Sigmoid colon (tissue), 7 donors: ENCODE measurements around the gene MRGPRD. TPM values are rescaled to one million over a fixed set of nuclear protein-coding genes. Genes with fewer than 3 reads are reported as not detected.

Experiments
- DNase-seq: peaks from one replicate; pipeline ENCODE4 v3.0.0-alpha.2; 2019
- H3K27ac ChIP-seq, 4 donors: fragments of 200-600 bp; sonication (generic); one replicate each; pipeline ENCODE4 v1.5.1; 2016 to 2019; ENCODE audit warnings: mild to moderate bottlenecking in 1 of 4
- H3K27me3 ChIP-seq, 3 donors: fragments of 200-600 bp; sonication (generic); one replicate each; pipeline ENCODE4 v1.5.1; 2019; ENCODE audit warnings: mild to moderate bottlenecking in 1 of 3
- H3K36me3 ChIP-seq, 4 donors: fragments of 200-600 bp; sonication (generic); one replicate each; pipeline ENCODE4 v1.5.1; 2016 to 2019
- H3K4me1 ChIP-seq, 4 donors: fragments of 200-600 bp; sonication (generic); one replicate each; pipeline ENCODE4 v1.5.1; 2017 to 2019
- H3K4me3 ChIP-seq, 4 donors: fragments of 200-600 bp; sonication (generic); one replicate each; pipeline ENCODE4 v1.5.1; 2017 to 2019; ENCODE audit warnings: mild to moderate bottlenecking in 2 of 4, moderate library complexity in 1 of 4
- H3K9me3 ChIP-seq, 4 donors: fragments of 200-600 bp in 3 of 4; sonication (generic) in 3 of 4; one replicate each; pipeline versions ENCODE4 v1.5.1 to v1.6.1; 2013 to 2019
- EP300 ChIP-seq, 4 donors: sonication (generic); formaldehyde crosslinking; IDR thresholded peaks; one replicate each; pipeline ENCODE4 v1.6.1; 2017; ENCODE audit warnings: antibody characterized with exemption in 4 of 4
- POLR2A ChIP-seq, 2 donors: fragments of 450-650 bp; IDR thresholded peaks; one replicate each; pipeline ENCODE4 v1.6.1; 2016; ENCODE audit warnings: antibody characterized with exemption in 2 of 2, mild to moderate bottlenecking in 2 of 2, moderate library complexity in 2 of 2
- POLR2AphosphoS5 ChIP-seq, 4 donors: sonication (generic); formaldehyde crosslinking; IDR thresholded peaks; one replicate each; pipeline ENCODE4 v1.6.1; 2017; ENCODE audit warnings: antibody characterized with exemption in 4 of 4
- WGBS, 2 donors: extraction: QIAGEN DNeasy Blood & Tissue Kit; methylation state at CpG; one replicate each; pipeline ENCODE4 v1.1.7; 2013; 5-methylcytosine and 5-hydroxymethylcytosine counted together
- intact Hi-C: fragments of 100-400 bp; cut with DNase I; formaldehyde crosslinking; loops from one replicate; pipeline ENCODE4 v1.15.1; 2023
- polyA plus RNA-seq, 3 donors: library from polyadenylated mRNA; stranded (reverse); fragments of 200-250 nt; gene quantifications; one replicate each; pipeline ENCODE4 v1.2.3, GENCODE V29; 2013
- total RNA-seq, 4 donors: library from RNA; depleted of rRNA; stranded (reverse); fragments of >200 nt; gene quantifications; one replicate each; pipeline ENCODE4 v1.1.0, GENCODE V29; 2016
- TF ChIP-seq, protein P1 (sequence below), 4 experiments: fragments of 450-650 bp in 3 of 4; fragments of 200-600 bp in 1 of 4; IDR thresholded peaks; one replicate each; pipeline ENCODE4 v1.5.1; 2016 to 2019; ENCODE audit warnings: antibody characterized with exemption in 4 of 4, mild to moderate bottlenecking in 3 of 4, moderate library complexity in 2 of 4
- donor health status: healthy with polysubstance abuse.
- donor health status: Bipolar disorder and iron deficiency.
- donor health status: healthy.

The MRGPRD gene
- total and polyA plus RNA-seq, 7 donors, result 1.9 to 2.2 (median 2.1) TPM; not detected in 4

DNA sequence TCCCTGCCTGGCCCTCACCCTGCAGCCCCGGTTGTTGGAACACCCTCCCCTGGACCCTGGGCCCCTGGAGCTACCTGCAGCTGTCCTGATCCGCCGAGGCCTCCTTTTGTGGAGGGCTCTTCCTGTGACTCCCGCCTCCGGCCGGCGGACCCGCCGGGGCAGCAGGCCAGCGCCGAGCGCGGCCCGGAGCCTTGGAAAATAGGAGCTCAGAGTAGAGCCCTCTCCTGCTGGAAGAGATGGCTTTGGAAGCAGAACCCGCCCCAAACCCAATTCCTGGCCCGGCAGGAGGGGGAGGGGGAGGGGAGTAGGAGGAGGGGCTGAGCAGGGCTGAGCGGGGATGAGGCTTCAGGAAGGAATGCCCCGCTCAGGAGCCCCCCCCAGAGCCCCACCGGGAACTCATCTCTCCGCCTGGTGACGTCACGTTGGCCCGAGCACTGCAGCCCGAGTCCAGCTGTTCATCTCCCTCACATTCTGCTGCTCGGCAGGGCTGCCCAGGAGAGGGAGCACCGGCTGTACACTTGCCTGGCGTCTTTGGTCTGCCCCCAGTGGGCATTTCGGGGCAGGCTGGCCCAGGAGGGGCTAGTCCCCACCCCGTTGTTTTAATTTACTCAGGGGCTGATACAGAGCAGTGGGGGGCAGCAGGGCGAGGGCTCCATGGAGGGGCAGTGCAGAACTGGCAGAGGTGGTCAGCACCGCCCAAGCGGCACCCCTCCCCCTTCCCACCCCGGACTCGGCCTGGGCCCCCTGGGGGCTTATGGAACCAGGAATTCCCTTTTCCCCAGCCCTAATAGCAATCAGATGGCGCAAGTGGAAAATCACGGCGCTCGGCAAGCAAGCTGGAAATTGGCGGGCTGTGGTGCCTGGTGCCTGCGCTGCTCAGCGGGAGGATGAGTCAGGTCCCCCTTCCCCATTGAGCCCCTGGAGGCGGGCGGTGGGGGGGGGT is 32.5 kb upstream of the MRGPRD start, which contains the start of gene MRGPRF:
TSS of gene MRGPRF (minus strand) at position 238 of the 943 bp plus-strand sequence. CDS start 3,345 bp downstream, outside the sequence.
- DNase-seq, result peak; percentile 100
- Histone ChIP-seq H3K27ac (peak within 1 kb of the TSS; percentile 91 to 100 (median 98)), H3K4me3 (peak within 1 kb of the TSS; percentile 75 to 84 (median 78)), H3K36me3 (peaks cover 0 to 10% (median 3%) of the 10 kb centered on the region in 4 donors), H3K4me1 (peaks cover 0 to 55% (median 48%) of the 10 kb centered on the region in 4 donors), H3K27me3 (no peaks in the 10 kb centered on the region), H3K9me3 (no peaks in the 10 kb centered on the region)
- TF ChIP-seq POLR2AphosphoS5 (IDR thresholded peaks at IDR 0.05), result peak; percentile 96 to 97 (median 96)
- peak; percentile 94 to 96 for TF ChIP-seq POLR2A (IDR thresholded peaks at IDR 0.05)
- peak in 2 of 4 donors; percentile 31 to 81 for TF ChIP-seq EP300 (IDR thresholded peaks at IDR 0.05)
- TF ChIP-seq, protein P1, sequence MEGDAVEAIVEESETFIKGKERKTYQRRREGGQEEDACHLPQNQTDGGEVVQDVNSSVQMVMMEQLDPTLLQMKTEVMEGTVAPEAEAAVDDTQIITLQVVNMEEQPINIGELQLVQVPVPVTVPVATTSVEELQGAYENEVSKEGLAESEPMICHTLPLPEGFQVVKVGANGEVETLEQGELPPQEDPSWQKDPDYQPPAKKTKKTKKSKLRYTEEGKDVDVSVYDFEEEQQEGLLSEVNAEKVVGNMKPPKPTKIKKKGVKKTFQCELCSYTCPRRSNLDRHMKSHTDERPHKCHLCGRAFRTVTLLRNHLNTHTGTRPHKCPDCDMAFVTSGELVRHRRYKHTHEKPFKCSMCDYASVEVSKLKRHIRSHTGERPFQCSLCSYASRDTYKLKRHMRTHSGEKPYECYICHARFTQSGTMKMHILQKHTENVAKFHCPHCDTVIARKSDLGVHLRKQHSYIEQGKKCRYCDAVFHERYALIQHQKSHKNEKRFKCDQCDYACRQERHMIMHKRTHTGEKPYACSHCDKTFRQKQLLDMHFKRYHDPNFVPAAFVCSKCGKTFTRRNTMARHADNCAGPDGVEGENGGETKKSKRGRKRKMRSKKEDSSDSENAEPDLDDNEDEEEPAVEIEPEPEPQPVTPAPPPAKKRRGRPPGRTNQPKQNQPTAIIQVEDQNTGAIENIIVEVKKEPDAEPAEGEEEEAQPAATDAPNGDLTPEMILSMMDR (IDR thresholded peaks at IDR 0.05), result peak; percentile 68 to 91 (median 74)
- intact Hi-C loops, result loop anchor here (1.0 to 5.0 kb wide), 2 partner anchors 73 to 171 kb away; partner anchors contain the start of gene CPT1A
- WGBS, 2 donors, result 11 to 20% methylated on average over 43 of the region's 43 CpGs

DNA sequence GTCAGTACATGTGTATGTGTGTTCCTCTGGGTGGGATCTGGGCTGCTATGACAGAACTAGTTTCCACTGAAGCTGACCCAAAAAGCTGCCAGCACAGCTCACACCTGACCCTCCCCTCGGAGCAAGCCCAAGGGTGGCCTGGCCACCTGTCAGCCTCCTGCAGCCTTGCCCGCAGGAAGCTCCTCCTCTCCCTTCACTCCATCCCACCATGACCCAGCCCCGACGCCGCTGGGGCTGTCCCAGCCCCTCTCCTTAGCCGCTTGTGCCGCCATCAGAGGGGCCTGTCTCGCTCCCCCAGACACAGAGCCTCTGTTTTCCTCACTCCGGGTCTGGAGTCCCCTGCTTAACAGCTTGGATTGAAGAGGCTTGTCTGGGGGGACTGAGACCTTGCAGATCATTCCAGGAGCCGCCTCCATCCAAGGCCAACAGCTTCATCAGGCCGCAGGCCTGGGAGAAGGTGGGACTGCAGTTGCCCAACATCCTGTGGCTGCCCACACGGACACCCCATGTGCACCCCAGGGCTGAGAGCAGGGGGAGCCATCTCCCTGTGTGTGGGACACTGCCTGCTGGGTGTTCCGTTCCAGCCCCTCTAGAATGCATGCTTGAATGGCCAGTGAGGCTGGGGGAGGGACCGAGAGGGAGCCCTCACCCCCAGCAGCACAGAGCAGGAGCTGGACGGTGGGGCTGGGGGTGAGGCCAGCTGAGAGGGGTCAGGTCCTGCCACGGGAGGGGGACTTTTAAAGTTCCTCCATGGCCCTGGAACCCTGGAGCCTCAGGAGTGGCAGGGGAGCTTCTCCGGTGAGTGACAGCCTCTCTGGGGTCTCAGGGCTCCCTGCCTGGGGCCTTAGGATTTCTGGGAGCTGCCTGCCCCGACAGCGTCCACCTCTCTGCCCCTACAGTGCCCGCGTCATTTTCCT is 31.6 kb upstream of the MRGPRD start:
- no peaks in the 10 kb centered on the region for H3K9me3 ChIP-seq
- peak; percentile 87 for DNase-seq
- peaks cover 0 to 16% (median 4%) of the 10 kb centered on the region in 4 donors for H3K36me3 ChIP-seq
- TF ChIP-seq, protein P1 (IDR thresholded peaks at IDR 0.05), result no peak
- TF ChIP-seq EP300 (IDR thresholded peaks at IDR 0.05) (no peak), POLR2AphosphoS5 (IDR thresholded peaks at IDR 0.05) (peak in 2 of 4 donors; percentile 19 to 37), POLR2A (IDR thresholded peaks at IDR 0.05) (peak in 1 of 2 donors; percentile 34)
- H3K27me3 ChIP-seq, result no peaks in the 10 kb centered on the region
- H3K4me3 ChIP-seq, result peak overlapping the region; percentile 75 to 84 (median 78)
- 46 to 60% methylated on average over 21 of the region's 21 CpGs for WGBS, 2 donors
- H3K4me1 ChIP-seq, result peaks cover 0 to 60% (median 57%) of the 10 kb centered on the region in 4 donors
- peak overlapping the region; percentile 91 to 100 (median 98) for H3K27ac ChIP-seq
- intact Hi-C loops, result loop anchor here (1.0 to 5.0 kb wide), 2 partner anchors 74 to 170 kb away; partner anchors contain the start of gene CPT1A

DNA sequence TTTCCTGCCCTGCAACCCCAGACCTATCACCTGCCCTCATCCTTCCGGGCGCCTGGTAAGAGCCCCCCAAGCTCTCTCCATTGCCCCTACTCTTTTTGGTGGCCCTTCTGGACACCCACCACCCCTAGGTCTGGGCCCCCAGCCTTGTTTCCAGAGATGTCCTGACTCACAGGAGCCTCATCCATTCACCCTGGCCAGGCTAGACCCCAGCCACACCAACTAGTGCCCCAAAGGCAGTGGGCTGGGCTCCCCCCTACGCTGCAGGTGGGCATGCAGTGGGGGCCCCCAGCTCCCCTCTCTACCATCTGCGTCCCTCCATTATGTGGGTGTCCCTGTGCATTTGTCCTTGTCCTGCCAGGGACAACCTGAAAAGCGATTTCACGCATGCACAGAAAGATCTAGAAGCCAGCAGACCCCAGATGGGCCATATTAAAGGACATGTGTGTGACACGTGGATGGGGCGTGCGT is 30.9 kb upstream of the MRGPRD start:
- Histone ChIP-seq H3K27ac (peak overlapping the region; percentile 91 to 100 (median 98)), H3K4me3 (peak overlapping the region; percentile 75 to 84 (median 78)), H3K27me3 (no peaks in the 10 kb centered on the region), H3K36me3 (peaks cover 0 to 23% (median 9%) of the 10 kb centered on the region in 4 donors), H3K9me3 (no peaks in the 10 kb centered on the region), H3K4me1 (peaks cover 0 to 67% (median 64%) of the 10 kb centered on the region in 4 donors)
- TF ChIP-seq, protein P1 (IDR thresholded peaks at IDR 0.05), result no peak
- no peak for TF ChIP-seq POLR2AphosphoS5 (IDR thresholded peaks at IDR 0.05)
- no peak for TF ChIP-seq EP300 (IDR thresholded peaks at IDR 0.05)
- TF ChIP-seq POLR2A (IDR thresholded peaks at IDR 0.05), result no peak
- no peak for DNase-seq
- WGBS, 2 donors, result 67 to 71% methylated on average over 9 of the region's 9 CpGs
- intact Hi-C loops, result loop anchor here (2.0 to 5.0 kb wide), 2 partner anchors 85 to 169 kb away; partner anchors contain the start of gene CPT1A
